Esophagus squamous epithelium (tissue), 4 donors: ENCODE data around the gene TEX2.
"Not testable (repeated sequence)": the region's sequence is repeated elsewhere in the genome, so short reads cannot be mapped to it uniquely, and the experiment has no call there.

Experiments
- POLR2A ChIP-seq, 4 donors: fragments of 450-650 bp; IDR thresholded peaks; one replicate each; pipeline ENCODE4 v1.6.1; 2017; ENCODE audit warnings: antibody characterized with exemption in 4 of 4, mild to moderate bottlenecking in 4 of 4, moderate library complexity in 3 of 4
- TF ChIP-seq, protein P1 (sequence below), 6 experiments: fragments of 450-650 bp in 4 of 6; fragments of 200-600 bp in 2 of 6; sonication (generic) in 2 of 6; IDR thresholded peaks; one replicate each; pipeline ENCODE4 v1.5.1; 2016 to 2019; ENCODE audit warnings: antibody characterized with exemption in 6 of 6, mild to moderate bottlenecking in 4 of 6, moderate library complexity in 4 of 6

DNA sequence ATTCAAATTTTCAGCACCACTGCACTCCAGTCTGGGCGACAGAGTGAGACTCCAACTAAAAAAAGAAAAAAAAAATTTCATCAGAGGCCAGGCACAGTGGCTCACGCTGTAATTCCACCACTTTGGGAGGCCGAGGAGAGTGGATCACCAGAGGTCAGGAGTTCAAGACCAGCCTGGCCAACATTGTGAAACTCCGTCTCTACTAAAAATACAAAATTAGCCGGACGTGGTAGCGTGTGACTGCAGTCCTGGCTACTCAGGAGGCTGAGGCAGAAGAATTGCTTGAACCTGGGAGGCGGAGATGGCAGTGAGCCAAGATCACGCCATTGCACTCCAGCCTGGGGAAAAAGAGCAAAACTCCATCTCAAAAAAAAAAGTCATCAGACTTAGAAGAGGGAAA, 77.5 kb downstream of the TEX2 start:
- TF ChIP-seq, protein P1, sequence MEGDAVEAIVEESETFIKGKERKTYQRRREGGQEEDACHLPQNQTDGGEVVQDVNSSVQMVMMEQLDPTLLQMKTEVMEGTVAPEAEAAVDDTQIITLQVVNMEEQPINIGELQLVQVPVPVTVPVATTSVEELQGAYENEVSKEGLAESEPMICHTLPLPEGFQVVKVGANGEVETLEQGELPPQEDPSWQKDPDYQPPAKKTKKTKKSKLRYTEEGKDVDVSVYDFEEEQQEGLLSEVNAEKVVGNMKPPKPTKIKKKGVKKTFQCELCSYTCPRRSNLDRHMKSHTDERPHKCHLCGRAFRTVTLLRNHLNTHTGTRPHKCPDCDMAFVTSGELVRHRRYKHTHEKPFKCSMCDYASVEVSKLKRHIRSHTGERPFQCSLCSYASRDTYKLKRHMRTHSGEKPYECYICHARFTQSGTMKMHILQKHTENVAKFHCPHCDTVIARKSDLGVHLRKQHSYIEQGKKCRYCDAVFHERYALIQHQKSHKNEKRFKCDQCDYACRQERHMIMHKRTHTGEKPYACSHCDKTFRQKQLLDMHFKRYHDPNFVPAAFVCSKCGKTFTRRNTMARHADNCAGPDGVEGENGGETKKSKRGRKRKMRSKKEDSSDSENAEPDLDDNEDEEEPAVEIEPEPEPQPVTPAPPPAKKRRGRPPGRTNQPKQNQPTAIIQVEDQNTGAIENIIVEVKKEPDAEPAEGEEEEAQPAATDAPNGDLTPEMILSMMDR (IDR thresholded peaks at IDR 0.05), result not testable (repeated sequence)
- TF ChIP-seq POLR2A (IDR thresholded peaks at IDR 0.05), result not testable (repeated sequence)
